ENCODE data around the gene IL3RA. TPM values are rescaled to one million over a fixed set of nuclear protein-coding genes. Genes with fewer than 3 reads are reported as not detected.
"Not testable (repeated sequence)": the region's sequence is repeated elsewhere in the genome, so short reads cannot be mapped to it uniquely, and the experiment has no call there.

The IL3RA gene
- total RNA-seq, 4 donors from 2014 or later, result 3.3 to 17.7 (median 6.3) TPM

DNA sequence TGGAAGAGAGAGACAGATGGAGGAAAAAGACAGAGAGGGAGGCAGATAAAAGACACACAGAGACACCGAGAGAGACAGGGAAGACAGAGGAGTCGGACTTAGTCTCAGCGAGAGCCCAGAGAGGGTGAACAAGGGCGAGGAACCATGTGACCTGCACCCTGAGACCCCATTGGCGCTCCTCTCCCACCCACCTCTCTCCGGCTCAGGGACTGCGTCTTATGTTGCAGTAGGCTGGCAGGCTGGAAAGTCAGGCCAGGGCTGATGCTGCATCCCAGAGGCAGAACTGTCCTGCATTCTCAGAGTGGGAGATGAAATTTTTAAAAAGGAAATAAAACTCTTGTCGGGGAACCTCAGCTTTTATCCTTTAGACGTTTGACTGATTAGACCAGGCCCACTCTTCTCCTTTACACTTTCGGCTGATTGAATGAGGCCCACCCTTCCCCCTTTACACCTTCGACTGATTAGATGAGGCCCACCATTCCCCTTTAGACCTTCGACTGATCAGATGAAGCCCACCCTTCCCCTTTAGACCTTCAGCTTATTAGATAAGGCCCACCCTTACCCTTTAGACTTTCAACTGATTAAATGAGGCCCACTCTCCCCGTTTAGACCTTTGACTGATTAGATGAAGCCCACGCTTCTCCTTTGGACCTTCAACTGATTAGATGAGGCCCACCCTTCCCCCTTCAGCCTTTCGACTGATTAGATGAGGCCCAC, 29.5 kb upstream of the IL3RA start:
- H3K4me1 ChIP-seq, result no peaks in the 10 kb centered on the region
- H3K4me3 ChIP-seq, result no peak overlapping the region
- DNase-seq (ENCODE audit: low spot score in 2 of 2), result no peak
- H3K27ac ChIP-seq, result no peak overlapping the region
- peaks cover 0 to 10% (median 0%) of the 10 kb centered on the region in 4 donors for H3K9me3 ChIP-seq
- TF ChIP-seq POLR2A (IDR thresholded peaks at IDR 0.05) (no peak), EP300 (IDR thresholded peaks at IDR 0.05) (no peak)
- TF ChIP-seq, protein P1, sequence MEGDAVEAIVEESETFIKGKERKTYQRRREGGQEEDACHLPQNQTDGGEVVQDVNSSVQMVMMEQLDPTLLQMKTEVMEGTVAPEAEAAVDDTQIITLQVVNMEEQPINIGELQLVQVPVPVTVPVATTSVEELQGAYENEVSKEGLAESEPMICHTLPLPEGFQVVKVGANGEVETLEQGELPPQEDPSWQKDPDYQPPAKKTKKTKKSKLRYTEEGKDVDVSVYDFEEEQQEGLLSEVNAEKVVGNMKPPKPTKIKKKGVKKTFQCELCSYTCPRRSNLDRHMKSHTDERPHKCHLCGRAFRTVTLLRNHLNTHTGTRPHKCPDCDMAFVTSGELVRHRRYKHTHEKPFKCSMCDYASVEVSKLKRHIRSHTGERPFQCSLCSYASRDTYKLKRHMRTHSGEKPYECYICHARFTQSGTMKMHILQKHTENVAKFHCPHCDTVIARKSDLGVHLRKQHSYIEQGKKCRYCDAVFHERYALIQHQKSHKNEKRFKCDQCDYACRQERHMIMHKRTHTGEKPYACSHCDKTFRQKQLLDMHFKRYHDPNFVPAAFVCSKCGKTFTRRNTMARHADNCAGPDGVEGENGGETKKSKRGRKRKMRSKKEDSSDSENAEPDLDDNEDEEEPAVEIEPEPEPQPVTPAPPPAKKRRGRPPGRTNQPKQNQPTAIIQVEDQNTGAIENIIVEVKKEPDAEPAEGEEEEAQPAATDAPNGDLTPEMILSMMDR (IDR thresholded peaks at IDR 0.05), result no peak
- H3K27me3 ChIP-seq, result no peaks in the 10 kb centered on the region
- 81 to 90% methylated on average over 15 of the region's 15 CpGs for WGBS, 2 donors
- peaks cover 0 to 3% (median 0%) of the 10 kb centered on the region in 3 donors for H3K36me3 ChIP-seq

- Histone ChIP-seq H3K9me3 (peaks cover 0 to 10% (median 0%) of the 10 kb centered on the region in 4 donors), H3K4me1 (no peaks in the 10 kb centered on the region), H3K27ac (no peak overlapping the region), H3K27me3 (no peaks in the 10 kb centered on the region), H3K4me3 (no peak overlapping the region), H3K36me3 (peaks cover 0 to 3% (median 0%) of the 10 kb centered on the region in 3 donors)
- TF ChIP-seq, protein P1 (IDR thresholded peaks at IDR 0.05), result no peak
- no peak for TF ChIP-seq EP300 (IDR thresholded peaks at IDR 0.05)
- no peak for TF ChIP-seq POLR2A (IDR thresholded peaks at IDR 0.05)
- 77 to 89% methylated on average over 10 of the region's 10 CpGs for WGBS, 2 donors
- no peak for DNase-seq (ENCODE audit: low spot score in 2 of 2)
These were observed 28.8 kb upstream of the IL3RA start for GRCh38 chrX:1307626-1308340.

- no peak overlapping the region for H3K4me3 ChIP-seq
- WGBS, 2 donors, result 85 to 95% methylated on average over 8 of the region's 8 CpGs
These were observed 28.1 kb upstream of the IL3RA start for GRCh38 chrX:1308476-1308875.

DNA sequence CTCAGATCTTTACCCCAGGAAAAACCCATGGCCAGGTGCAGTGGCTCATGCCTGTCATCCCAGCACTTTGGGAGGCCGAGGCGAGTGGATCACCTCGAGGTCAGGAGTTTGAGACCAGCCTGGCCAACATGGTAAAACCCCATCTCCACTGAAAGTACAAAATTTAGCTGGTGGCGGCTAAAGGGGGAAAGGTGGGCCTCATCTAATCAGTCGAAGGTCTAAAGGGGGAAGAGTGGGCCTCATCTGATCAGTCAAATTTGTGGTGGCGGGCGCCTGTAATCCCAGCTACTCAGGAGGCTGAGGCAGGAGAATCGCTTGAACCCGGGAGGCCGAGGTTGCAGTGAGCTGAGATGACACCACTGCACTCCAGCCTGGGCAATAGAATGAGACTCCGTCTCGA, 27.7 kb upstream of the IL3RA start:
- H3K27ac ChIP-seq; H3K4me1 ChIP-seq; DNase-seq (ENCODE audit: low spot score in 2 of 2); H3K9me3 ChIP-seq; H3K27me3 ChIP-seq; H3K4me3 ChIP-seq; H3K36me3 ChIP-seq: not testable (repeated sequence)
- WGBS, 2 donors, result 87 to 95% methylated on average over 12 of the region's 12 CpGs

More at GRCh38 chrX:1308476-1308875, 28.1 kb upstream of the IL3RA start:
- Histone ChIP-seq H3K27me3 (no peaks in the 10 kb centered on the region), H3K4me1 (no peaks in the 10 kb centered on the region), H3K9me3 (peaks cover 0 to 10% (median 0%) of the 10 kb centered on the region in 4 donors), H3K36me3 (peaks cover 0 to 3% (median 0%) of the 10 kb centered on the region in 3 donors), H3K27ac (no peak overlapping the region)
- no peak for DNase-seq (ENCODE audit: low spot score in 2 of 2)
- TF ChIP-seq, protein P1 (IDR thresholded peaks at IDR 0.05), result no peak
- no peak for TF ChIP-seq POLR2A (IDR thresholded peaks at IDR 0.05)
- no peak for TF ChIP-seq EP300 (IDR thresholded peaks at IDR 0.05)

GRCh38 chrX:1313788-1314187, 22.8 kb upstream of the IL3RA start:
- TF ChIP-seq, protein P1 (IDR thresholded peaks at IDR 0.05), result no peak
- TF ChIP-seq POLR2A (IDR thresholded peaks at IDR 0.05), result no peak
- no peak for TF ChIP-seq EP300 (IDR thresholded peaks at IDR 0.05)
- no peak for DNase-seq (ENCODE audit: low spot score in 2 of 2)
- 84 to 97% methylated on average over 7 of the region's 7 CpGs for WGBS, 2 donors
- H3K27ac ChIP-seq, result no peak overlapping the region
- no peak overlapping the region for H3K4me3 ChIP-seq
- H3K4me1 ChIP-seq, result no peaks in the 10 kb centered on the region
- no peaks in the 10 kb centered on the region for H3K27me3 ChIP-seq
- peaks cover 0 to 2% (median 0%) of the 10 kb centered on the region in 4 donors for H3K9me3 ChIP-seq
- no peaks in the 10 kb centered on the region for H3K36me3 ChIP-seq
